Liver (tissue), 3 donors: ENCODE data around the gene PRKCH.

Source experiments
- ATF3 ChIP-seq: IDR thresholded peaks from 2 replicates; pipeline ENCODE4 v1.6.1; 2016; ENCODE audit warnings: antibody characterized with exemption
- EGR1 ChIP-seq, 2 donors: IDR thresholded peaks; 2 replicates each; pipeline ENCODE4 v1.6.1; 2016 to 2018; ENCODE audit warnings: antibody characterized with exemption in 2 of 2, low read depth in 2 of 2
- FOXA1 ChIP-seq: IDR thresholded peaks from 2 replicates; pipeline ENCODE4 v1.6.1; 2016; ENCODE audit warnings: antibody characterized with exemption
- GABPA ChIP-seq, 2 donors: IDR thresholded peaks in 1 of 2; conservative IDR thresholded peaks in 1 of 2; 2 replicates each; pipeline ENCODE4 v1.6.1; 2016; ENCODE audit warnings: antibody characterized with exemption in 2 of 2, mild to moderate bottlenecking in 1 of 2, moderate library complexity in 1 of 2
- HNF4A ChIP-seq, 2 donors: conservative IDR thresholded peaks; 2 replicates each; pipeline ENCODE4 v1.6.1; 2016; ENCODE audit warnings: antibody characterized with exemption in 2 of 2, mild to moderate bottlenecking in 2 of 2
- JUND ChIP-seq, 2 donors: IDR thresholded peaks; 2 replicates each; pipeline ENCODE4 v1.6.1; 2016; ENCODE audit warnings: antibody characterized with exemption in 2 of 2
- MAX ChIP-seq: IDR thresholded peaks from 2 replicates; pipeline ENCODE4 v1.6.1; 2016; ENCODE audit warnings: antibody characterized with exemption
- RAD21 ChIP-seq, 2 donors: IDR thresholded peaks; 2 replicates each; pipeline ENCODE4 v1.6.1; 2016; ENCODE audit warnings: antibody characterized with exemption in 2 of 2, mild to moderate bottlenecking in 2 of 2
- SP1 ChIP-seq: IDR thresholded peaks from 2 replicates; pipeline ENCODE4 v1.6.1; 2018; ENCODE audit warnings: antibody characterized with exemption, mild to moderate bottlenecking
- TAF1 ChIP-seq: conservative IDR thresholded peaks from 2 replicates; pipeline ENCODE4 v1.6.1; 2016; ENCODE audit warnings: antibody characterized with exemption, mild to moderate bottlenecking
- YY1 ChIP-seq: IDR thresholded peaks from 2 replicates; pipeline ENCODE4 v1.6.1; 2016; ENCODE audit warnings: antibody characterized with exemption, mild to moderate bottlenecking
- TF ChIP-seq, protein P1 (sequence below): fragments of 150-350 bp; IDR thresholded peaks from 2 replicates; pipeline ENCODE4 v1.5.1; 2017; ENCODE audit warnings: improper control_type of control experiment, low read depth, low read length; ENCODE audit not compliant: missing input control
- TF ChIP-seq, protein P2 (sequence below): IDR thresholded peaks from 2 replicates; pipeline ENCODE4 v1.6.1; 2016; ENCODE audit warnings: antibody characterized with exemption, mild to moderate bottlenecking
- TF ChIP-seq, protein P3 (sequence below): IDR thresholded peaks from 2 replicates; pipeline ENCODE4 v1.6.1; 2016; ENCODE audit warnings: antibody characterized with exemption
- donor health status: healthy.
- donor health status: healthy.

DNA sequence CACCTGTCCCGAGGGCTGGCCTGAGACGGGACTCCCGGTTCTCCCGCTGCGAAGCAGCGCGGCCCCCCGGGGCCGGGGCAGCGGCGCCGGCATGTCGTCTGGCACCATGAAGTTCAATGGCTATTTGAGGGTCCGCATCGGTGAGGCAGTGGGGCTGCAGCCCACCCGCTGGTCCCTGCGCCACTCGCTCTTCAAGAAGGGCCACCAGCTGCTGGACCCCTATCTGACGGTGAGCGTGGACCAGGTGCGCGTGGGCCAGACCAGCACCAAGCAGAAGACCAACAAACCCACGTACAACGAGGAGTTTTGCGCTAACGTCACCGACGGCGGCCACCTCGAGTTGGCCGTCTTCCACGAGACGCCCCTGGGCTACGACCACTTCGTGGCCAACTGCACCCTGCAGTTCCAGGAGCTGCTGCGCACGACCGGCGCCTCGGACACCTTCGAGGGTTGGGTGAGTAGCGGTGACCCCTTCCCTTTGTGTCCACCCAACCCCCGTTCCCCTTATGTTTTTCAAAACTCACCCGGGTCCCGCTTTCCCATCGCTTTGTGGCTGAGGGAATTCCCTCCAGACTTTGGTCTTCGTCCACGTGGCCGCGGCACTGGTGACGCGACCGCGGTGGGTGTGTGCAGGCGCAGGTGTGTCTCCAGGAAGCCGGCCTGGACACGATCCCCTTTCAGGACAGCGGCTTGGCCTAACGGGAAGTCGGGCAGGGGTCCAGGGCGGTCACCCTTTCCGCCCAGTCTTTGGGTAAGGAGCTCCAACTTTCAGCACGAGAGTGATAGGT, 826 bp downstream of the PRKCH start:
- TF ChIP-seq, protein P1, sequence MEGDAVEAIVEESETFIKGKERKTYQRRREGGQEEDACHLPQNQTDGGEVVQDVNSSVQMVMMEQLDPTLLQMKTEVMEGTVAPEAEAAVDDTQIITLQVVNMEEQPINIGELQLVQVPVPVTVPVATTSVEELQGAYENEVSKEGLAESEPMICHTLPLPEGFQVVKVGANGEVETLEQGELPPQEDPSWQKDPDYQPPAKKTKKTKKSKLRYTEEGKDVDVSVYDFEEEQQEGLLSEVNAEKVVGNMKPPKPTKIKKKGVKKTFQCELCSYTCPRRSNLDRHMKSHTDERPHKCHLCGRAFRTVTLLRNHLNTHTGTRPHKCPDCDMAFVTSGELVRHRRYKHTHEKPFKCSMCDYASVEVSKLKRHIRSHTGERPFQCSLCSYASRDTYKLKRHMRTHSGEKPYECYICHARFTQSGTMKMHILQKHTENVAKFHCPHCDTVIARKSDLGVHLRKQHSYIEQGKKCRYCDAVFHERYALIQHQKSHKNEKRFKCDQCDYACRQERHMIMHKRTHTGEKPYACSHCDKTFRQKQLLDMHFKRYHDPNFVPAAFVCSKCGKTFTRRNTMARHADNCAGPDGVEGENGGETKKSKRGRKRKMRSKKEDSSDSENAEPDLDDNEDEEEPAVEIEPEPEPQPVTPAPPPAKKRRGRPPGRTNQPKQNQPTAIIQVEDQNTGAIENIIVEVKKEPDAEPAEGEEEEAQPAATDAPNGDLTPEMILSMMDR = no peak
- TF ChIP-seq JUND (IDR thresholded peaks at IDR 0.05) (no peak), RAD21 (IDR thresholded peaks at IDR 0.05) (no peak), YY1 (no peak), EGR1 (IDR thresholded peaks at IDR 0.05; ENCODE audit: low read depth in 2 of 2) (no peak), MAX (no peak), FOXA1 (no peak), TAF1 (no peak), HNF4A (conservative IDR thresholded peaks at IDR 0.05) (no peak), ATF3 (no peak), SP1 (no peak), GABPA (IDR thresholded peaks at IDR 0.05 in 1 of 2, conservative IDR thresholded peaks at IDR 0.05 in 1 of 2) (no peak)
- TF ChIP-seq, protein P2, sequence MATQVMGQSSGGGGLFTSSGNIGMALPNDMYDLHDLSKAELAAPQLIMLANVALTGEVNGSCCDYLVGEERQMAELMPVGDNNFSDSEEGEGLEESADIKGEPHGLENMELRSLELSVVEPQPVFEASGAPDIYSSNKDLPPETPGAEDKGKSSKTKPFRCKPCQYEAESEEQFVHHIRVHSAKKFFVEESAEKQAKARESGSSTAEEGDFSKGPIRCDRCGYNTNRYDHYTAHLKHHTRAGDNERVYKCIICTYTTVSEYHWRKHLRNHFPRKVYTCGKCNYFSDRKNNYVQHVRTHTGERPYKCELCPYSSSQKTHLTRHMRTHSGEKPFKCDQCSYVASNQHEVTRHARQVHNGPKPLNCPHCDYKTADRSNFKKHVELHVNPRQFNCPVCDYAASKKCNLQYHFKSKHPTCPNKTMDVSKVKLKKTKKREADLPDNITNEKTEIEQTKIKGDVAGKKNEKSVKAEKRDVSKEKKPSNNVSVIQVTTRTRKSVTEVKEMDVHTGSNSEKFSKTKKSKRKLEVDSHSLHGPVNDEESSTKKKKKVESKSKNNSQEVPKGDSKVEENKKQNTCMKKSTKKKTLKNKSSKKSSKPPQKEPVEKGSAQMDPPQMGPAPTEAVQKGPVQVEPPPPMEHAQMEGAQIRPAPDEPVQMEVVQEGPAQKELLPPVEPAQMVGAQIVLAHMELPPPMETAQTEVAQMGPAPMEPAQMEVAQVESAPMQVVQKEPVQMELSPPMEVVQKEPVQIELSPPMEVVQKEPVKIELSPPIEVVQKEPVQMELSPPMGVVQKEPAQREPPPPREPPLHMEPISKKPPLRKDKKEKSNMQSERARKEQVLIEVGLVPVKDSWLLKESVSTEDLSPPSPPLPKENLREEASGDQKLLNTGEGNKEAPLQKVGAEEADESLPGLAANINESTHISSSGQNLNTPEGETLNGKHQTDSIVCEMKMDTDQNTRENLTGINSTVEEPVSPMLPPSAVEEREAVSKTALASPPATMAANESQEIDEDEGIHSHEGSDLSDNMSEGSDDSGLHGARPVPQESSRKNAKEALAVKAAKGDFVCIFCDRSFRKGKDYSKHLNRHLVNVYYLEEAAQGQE = no peak
- TF ChIP-seq, protein P3, sequence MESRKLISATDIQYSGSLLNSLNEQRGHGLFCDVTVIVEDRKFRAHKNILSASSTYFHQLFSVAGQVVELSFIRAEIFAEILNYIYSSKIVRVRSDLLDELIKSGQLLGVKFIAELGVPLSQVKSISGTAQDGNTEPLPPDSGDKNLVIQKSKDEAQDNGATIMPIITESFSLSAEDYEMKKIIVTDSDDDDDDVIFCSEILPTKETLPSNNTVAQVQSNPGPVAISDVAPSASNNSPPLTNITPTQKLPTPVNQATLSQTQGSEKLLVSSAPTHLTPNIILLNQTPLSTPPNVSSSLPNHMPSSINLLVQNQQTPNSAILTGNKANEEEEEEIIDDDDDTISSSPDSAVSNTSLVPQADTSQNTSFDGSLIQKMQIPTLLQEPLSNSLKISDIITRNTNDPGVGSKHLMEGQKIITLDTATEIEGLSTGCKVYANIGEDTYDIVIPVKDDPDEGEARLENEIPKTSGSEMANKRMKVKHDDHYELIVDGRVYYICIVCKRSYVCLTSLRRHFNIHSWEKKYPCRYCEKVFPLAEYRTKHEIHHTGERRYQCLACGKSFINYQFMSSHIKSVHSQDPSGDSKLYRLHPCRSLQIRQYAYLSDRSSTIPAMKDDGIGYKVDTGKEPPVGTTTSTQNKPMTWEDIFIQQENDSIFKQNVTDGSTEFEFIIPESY = no peak
